SK-N-SH (cell line): ENCODE measurements around the gene AP1M1. TPM values are rescaled to one million over a fixed set of nuclear protein-coding genes. Genes with fewer than 3 reads are reported as not detected.

Experiments used
- CTCF ChIA-PET: fragments of 300-600, 350-600 bp; formaldehyde crosslinking; extraction: SDS; loops from one replicate; lab custom pipeline; 2021; lab: Yijun Ruan, JAX
- POLR2A ChIA-PET: fragments of 350-600 bp; sonication (Branson Sonifier 250); formaldehyde crosslinking; extraction: SDS; loops from one replicate; lab custom pipeline; 2020; ENCODE audit warnings: antibody characterized with exemption, inconsistent platforms; lab: Yijun Ruan, JAX
- DNase-seq: peaks from one replicate; pipeline ENCODE4 v3.0.0; 2012
- H2AFZ ChIP-seq: fragments of 200-600 bp; sonication (generic); 2 replicates; pipeline ENCODE4 v1.8.1; 2016; ENCODE audit warnings: antibody characterized with exemption, mild to moderate bottlenecking, low read depth
- H3F3A ChIP-seq: fragments of 200-600 bp; sonication (generic); replicated peaks from 2 replicates; pipeline ENCODE3; 2016; ENCODE audit warnings: antibody characterized with exemption, mild to moderate bottlenecking; ENCODE audit not compliant: insufficient read depth
- H3K27ac ChIP-seq, 2 experiments: fragments of 200-500 bp in 1 of 2; fragments of 200-600 bp in 1 of 2; sonication (Bioruptor generic) in 1 of 2; sonication (generic), shearing (Covaris generic) in 1 of 2; 2 replicates each; pipeline versions ENCODE4 v1.5.1 to v1.6.1; 2014 to 2016; ENCODE audit warnings: low read depth in 2 of 2, inconsistent platforms in 1 of 2, low read length in 1 of 2, mild to moderate bottlenecking in 1 of 2, mixed read lengths in 1 of 2
- H3K27me3 ChIP-seq: fragments of 200-600 bp; sonication (generic), shearing (Covaris generic); 2 replicates; pipeline ENCODE4 v1.6.1; 2016; ENCODE audit warnings: mixed run types; ENCODE audit not compliant: insufficient read depth
- H3K36me3 ChIP-seq, 2 experiments: fragments of 200-500 bp in 1 of 2; fragments of 200-600 bp in 1 of 2; sonication (Bioruptor generic) in 1 of 2; sonication (generic) in 1 of 2; replicated peaks in 1 of 2; 2 replicates each; pipeline versions ENCODE3 to v1.5.1; 2014 to 2016; ENCODE audit warnings: low read length in 1 of 2, mild to moderate bottlenecking in 1 of 2; ENCODE audit not compliant: insufficient read depth in 2 of 2, control insufficient read depth in 1 of 2
- H3K4me1 ChIP-seq, 2 experiments: fragments of 200-500 bp in 1 of 2; fragments of 200-600 bp in 1 of 2; sonication (Bioruptor generic) in 1 of 2; sonication (generic), shearing (Covaris generic) in 1 of 2; 2 replicates each; pipeline versions ENCODE4 v1.5.1 to v1.6.1; 2014 to 2016; ENCODE audit warnings: low read depth in 1 of 2, low read length in 1 of 2, mixed run types in 1 of 2; ENCODE audit not compliant: insufficient read depth in 2 of 2, control insufficient read depth in 1 of 2
- H3K4me2 ChIP-seq: fragments of 200-600 bp; sonication (generic), shearing (Covaris generic); 2 replicates; pipeline ENCODE4 v1.6.1; 2017; ENCODE audit warnings: mixed run types
- H3K4me3 ChIP-seq, 2 experiments: fragments of 200-500 bp in 1 of 2; fragments of 200-600 bp in 1 of 2; sonication (Bioruptor generic) in 1 of 2; sonication (generic), shearing (Covaris generic) in 1 of 2; 2 replicates each; pipeline versions ENCODE4 v1.5.1 to v1.8.1; 2014 to 2016; ENCODE audit warnings: low read depth in 2 of 2, inconsistent platforms in 1 of 2, low read length in 1 of 2, mild to moderate bottlenecking in 1 of 2, mixed read lengths in 1 of 2, moderate library complexity in 1 of 2
- H3K79me2 ChIP-seq: fragments of 200-600 bp; sonication (generic); 2 replicates; pipeline ENCODE4 v1.8.1; 2017; ENCODE audit warnings: mild to moderate bottlenecking; ENCODE audit not compliant: insufficient read depth
- H3K9ac ChIP-seq: fragments of 200-600 bp; sonication (generic); 2 replicates; pipeline ENCODE4 v1.6.1; 2017; ENCODE audit warnings: mixed run types
- H3K9me2 ChIP-seq: fragments of 200-600 bp; sonication (generic); 2 replicates; pipeline ENCODE4 v1.6.1; 2017; ENCODE audit warnings: mixed run types
- H3K9me3 ChIP-seq: fragments of 200-600 bp; sonication (generic); 2 replicates; pipeline ENCODE4 v1.6.1; 2017; ENCODE audit warnings: mixed run types, mild to moderate bottlenecking, moderate library complexity
- H4K20me1 ChIP-seq: fragments of 200-600 bp; sonication (generic); 2 replicates; pipeline ENCODE4 v1.6.1; 2017; ENCODE audit warnings: mild to moderate bottlenecking, mixed run types; ENCODE audit not compliant: insufficient read depth
- CHD2 ChIP-seq: fragments of 150-350 bp; IDR thresholded peaks from 2 replicates; pipeline ENCODE4 v1.6.1; 2018; ENCODE audit warnings: low read length; ENCODE audit not compliant: partially characterized antibody
- EP300 ChIP-seq, 2 experiments: IDR thresholded peaks; 2 replicates each; pipeline versions ENCODE4 v1.4.0 to v1.6.1; 2012; ENCODE audit warnings: borderline replicate concordance in 1 of 2, low read depth in 1 of 2, low read length in 1 of 2
- EZH2phosphoT487 ChIP-seq: fragments of 200-600 bp; sonication (generic); IDR thresholded peaks from 2 replicates; pipeline ENCODE4 v1.6.1; 2017; ENCODE audit warnings: low read depth, mixed run types, mild to moderate bottlenecking, antibody characterized with exemption, moderate library complexity, borderline replicate concordance
- FOXM1 ChIP-seq: IDR thresholded peaks from 2 replicates; pipeline ENCODE4 v1.4.0; 2012; ENCODE audit warnings: low read depth, mild to moderate bottlenecking
- JUND ChIP-seq: IDR thresholded peaks from 2 replicates; pipeline ENCODE4 v1.4.0; 2012
- MEF2A ChIP-seq: IDR thresholded peaks from 2 replicates; pipeline ENCODE4 v1.4.0; 2012; ENCODE audit warnings: low read depth, borderline replicate concordance
- NFIC ChIP-seq: IDR thresholded peaks from 2 replicates; pipeline ENCODE4 v1.4.0; 2012; ENCODE audit warnings: borderline replicate concordance
- POLR2AphosphoS5 ChIP-seq: IDR thresholded peaks from 2 replicates; pipeline ENCODE4 v1.6.1; 2012; ENCODE audit warnings: low read depth, low read length
- RCOR1 ChIP-seq: fragments of 150-350 bp; IDR thresholded peaks from 2 replicates; pipeline ENCODE4 v1.6.1; 2017; ENCODE audit warnings: antibody characterized with exemption, low read length
- RXRA ChIP-seq: IDR thresholded peaks from 2 replicates; pipeline ENCODE4 v1.4.0; 2012; ENCODE audit warnings: low read depth, mild to moderate bottlenecking, borderline replicate concordance
- SIN3A ChIP-seq: IDR thresholded peaks from 2 replicates; pipeline ENCODE4 v1.6.1; 2012; ENCODE audit warnings: low read depth, mild to moderate bottlenecking, low read length, moderate library complexity, borderline replicate concordance
- SMC3 ChIP-seq: IDR thresholded peaks from 2 replicates; pipeline ENCODE4 v1.6.1; 2012; ENCODE audit warnings: low read depth, low read length, improper control_type of control experiment
- TEAD4 ChIP-seq: IDR thresholded peaks from 2 replicates; pipeline ENCODE4 v1.4.0; 2012; ENCODE audit warnings: mild to moderate bottlenecking, borderline replicate concordance; ENCODE audit not compliant: insufficient read depth
- YY1 ChIP-seq: IDR thresholded peaks from 2 replicates; pipeline ENCODE4 v1.4.0; 2012; ENCODE audit warnings: low read depth, mild to moderate bottlenecking
- WGBS: methylation state at CpG from one replicate; pipeline ENCODE4 v1.1.6; 2017; ENCODE audit warnings: low lambda C conversion rate; 5-methylcytosine and 5-hydroxymethylcytosine counted together
- polyA plus RNA-seq, 3 experiments: library from polyadenylated mRNA; depleted of rRNA; stranded (reverse); fragments of >200 nt; gene quantifications; 2 replicates each; pipeline ENCODE4 v1.2.3, GENCODE V29; 2012
- TF ChIP-seq, protein P1 (sequence below): IDR thresholded peaks from 2 replicates; pipeline ENCODE4 v1.4.0; 2012; ENCODE audit warnings: low read depth, borderline replicate concordance
- TF ChIP-seq, protein P2 (sequence below): IDR thresholded peaks from 2 replicates; pipeline ENCODE4 v1.4.0; 2012; ENCODE audit warnings: low read depth, borderline replicate concordance
- TF ChIP-seq, protein P3 (sequence below): fragments of 150-350 bp; IDR thresholded peaks from 2 replicates; pipeline ENCODE4 v1.6.1; 2016; ENCODE audit warnings: mild to moderate bottlenecking, low read depth, low read length
- TF ChIP-seq, protein P4 (sequence below): IDR thresholded peaks from 2 replicates; pipeline ENCODE4 v1.4.0; 2012; ENCODE audit warnings: low read depth
- TF ChIP-seq, protein P5 (sequence below): fragments of 200-600 bp; sonication (generic); IDR thresholded peaks from 2 replicates; pipeline ENCODE4 v1.6.1; 2017; ENCODE audit warnings: antibody characterized with exemption, mild to moderate bottlenecking, moderate library complexity

The AP1M1 gene
- polyA plus RNA-seq, 1 of the 3 experiments (the other 2 are of a cell fraction): 133 TPM

GRCh38 chr19:16168465-16169081, 29.1 kb upstream of the AP1M1 start:
- H2AFZ ChIP-seq: 0 out of 2 replicates have a peak overlapping the region, but pooled peaks have one; percentile 6
- no peaks in the 10 kb centered on the region for H3K9me2 ChIP-seq
- H4K20me1 ChIP-seq: no peaks in the 10 kb centered on the region
- ChIA-PET CTCF (no interaction called here), POLR2A (no interaction called here)
- WGBS: 20% methylated on average over 2 of the region's 2 CpGs
- H3K4me1 ChIP-seq: no peaks in the 10 kb centered on the region
- no peak for TF ChIP-seq RCOR1
- TF ChIP-seq, protein P1, sequence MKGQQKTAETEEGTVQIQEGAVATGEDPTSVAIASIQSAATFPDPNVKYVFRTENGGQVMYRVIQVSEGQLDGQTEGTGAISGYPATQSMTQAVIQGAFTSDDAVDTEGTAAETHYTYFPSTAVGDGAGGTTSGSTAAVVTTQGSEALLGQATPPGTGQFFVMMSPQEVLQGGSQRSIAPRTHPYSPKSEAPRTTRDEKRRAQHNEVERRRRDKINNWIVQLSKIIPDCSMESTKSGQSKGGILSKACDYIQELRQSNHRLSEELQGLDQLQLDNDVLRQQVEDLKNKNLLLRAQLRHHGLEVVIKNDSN: peak; percentile 64; the same call in 1 of the 2 replicates
- H3K27me3 ChIP-seq: no peaks in the 10 kb centered on the region
- no peaks in the 10 kb centered on the region for H3K9me3 ChIP-seq
- H3K4me3 ChIP-seq: no peak overlapping the region
- no peaks in the 10 kb centered on the region for H3K79me2 ChIP-seq
- no peak for DNase-seq
- H3K27ac ChIP-seq: no peak overlapping the region
- H3K36me3 ChIP-seq: no peaks in the 10 kb centered on the region
- no peak overlapping the region for H3K4me2 ChIP-seq
- H3K9ac ChIP-seq: no peak overlapping the region
- no peaks in the 10 kb centered on the region for H3F3A ChIP-seq

DNA sequence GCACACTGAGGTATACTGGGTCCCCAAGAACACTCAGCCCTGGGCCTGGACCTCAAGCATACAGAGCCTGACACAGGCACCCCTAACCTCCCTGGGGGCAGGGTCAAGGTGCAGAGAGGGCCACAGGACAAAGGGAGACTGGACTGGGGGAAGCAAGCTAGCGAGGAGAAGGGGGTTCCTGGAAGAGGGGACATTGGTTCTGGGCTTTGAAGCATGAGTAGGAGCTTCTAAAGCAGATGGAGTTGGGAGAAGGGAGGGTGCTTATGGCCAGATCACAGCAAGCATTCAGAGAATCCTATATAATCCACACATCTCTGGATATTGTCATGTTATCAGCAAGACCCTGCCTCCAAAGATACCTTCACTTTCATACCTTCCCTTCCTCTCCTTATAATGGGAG, 27.6 kb upstream of the AP1M1 start:
- H3F3A ChIP-seq: no peaks in the 10 kb centered on the region
- no peak overlapping the region for H3K27ac ChIP-seq
- CTCF ChIA-PET: interaction anchor here (0.9 to 2.8 kb wide), 3 partner anchors 10 to 129 kb away, joined by 3 to 14 read pairs (median 4); no protein-coding TSS in a partner anchor
- no peaks in the 10 kb centered on the region for H3K79me2 ChIP-seq
- no peak overlapping the region for H2AFZ ChIP-seq
- H4K20me1 ChIP-seq: no peaks in the 10 kb centered on the region
- H3K36me3 ChIP-seq: no peaks in the 10 kb centered on the region
- H3K4me3 ChIP-seq: no peak overlapping the region
- no peak overlapping the region for H3K9ac ChIP-seq
- no peak for DNase-seq
- POLR2A ChIA-PET: no interaction called here
- H3K9me2 ChIP-seq: no peaks in the 10 kb centered on the region
- TF ChIP-seq, protein P2, sequence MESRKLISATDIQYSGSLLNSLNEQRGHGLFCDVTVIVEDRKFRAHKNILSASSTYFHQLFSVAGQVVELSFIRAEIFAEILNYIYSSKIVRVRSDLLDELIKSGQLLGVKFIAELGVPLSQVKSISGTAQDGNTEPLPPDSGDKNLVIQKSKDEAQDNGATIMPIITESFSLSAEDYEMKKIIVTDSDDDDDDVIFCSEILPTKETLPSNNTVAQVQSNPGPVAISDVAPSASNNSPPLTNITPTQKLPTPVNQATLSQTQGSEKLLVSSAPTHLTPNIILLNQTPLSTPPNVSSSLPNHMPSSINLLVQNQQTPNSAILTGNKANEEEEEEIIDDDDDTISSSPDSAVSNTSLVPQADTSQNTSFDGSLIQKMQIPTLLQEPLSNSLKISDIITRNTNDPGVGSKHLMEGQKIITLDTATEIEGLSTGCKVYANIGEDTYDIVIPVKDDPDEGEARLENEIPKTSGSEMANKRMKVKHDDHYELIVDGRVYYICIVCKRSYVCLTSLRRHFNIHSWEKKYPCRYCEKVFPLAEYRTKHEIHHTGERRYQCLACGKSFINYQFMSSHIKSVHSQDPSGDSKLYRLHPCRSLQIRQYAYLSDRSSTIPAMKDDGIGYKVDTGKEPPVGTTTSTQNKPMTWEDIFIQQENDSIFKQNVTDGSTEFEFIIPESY: no peak
- no peak for TF ChIP-seq EZH2phosphoT487
- no peak for TF ChIP-seq JUND
- TF ChIP-seq, protein P1: no peak
- no peak for TF ChIP-seq YY1
- no peak for TF ChIP-seq FOXM1
- TF ChIP-seq TEAD4: no peak
- no peak for TF ChIP-seq NFIC
- TF ChIP-seq SIN3A: no peak
- TF ChIP-seq EP300 (IDR thresholded peaks at IDR 0.05; ENCODE audit: borderline replicate concordance in 1 of 2, low read depth in 1 of 2, low read length in 1 of 2): no peak
- TF ChIP-seq POLR2AphosphoS5: no peak
- TF ChIP-seq SMC3: no peak
- TF ChIP-seq, protein P3, sequence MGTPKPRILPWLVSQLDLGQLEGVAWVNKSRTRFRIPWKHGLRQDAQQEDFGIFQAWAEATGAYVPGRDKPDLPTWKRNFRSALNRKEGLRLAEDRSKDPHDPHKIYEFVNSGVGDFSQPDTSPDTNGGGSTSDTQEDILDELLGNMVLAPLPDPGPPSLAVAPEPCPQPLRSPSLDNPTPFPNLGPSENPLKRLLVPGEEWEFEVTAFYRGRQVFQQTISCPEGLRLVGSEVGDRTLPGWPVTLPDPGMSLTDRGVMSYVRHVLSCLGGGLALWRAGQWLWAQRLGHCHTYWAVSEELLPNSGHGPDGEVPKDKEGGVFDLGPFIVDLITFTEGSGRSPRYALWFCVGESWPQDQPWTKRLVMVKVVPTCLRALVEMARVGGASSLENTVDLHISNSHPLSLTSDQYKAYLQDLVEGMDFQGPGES: no peak
- no peak for TF ChIP-seq MEF2A
- TF ChIP-seq RXRA: no peak
- TF ChIP-seq, protein P4, sequence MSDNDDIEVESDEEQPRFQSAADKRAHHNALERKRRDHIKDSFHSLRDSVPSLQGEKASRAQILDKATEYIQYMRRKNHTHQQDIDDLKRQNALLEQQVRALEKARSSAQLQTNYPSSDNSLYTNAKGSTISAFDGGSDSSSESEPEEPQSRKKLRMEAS: no peak
- no peak for TF ChIP-seq RCOR1
- no peak for TF ChIP-seq CHD2
- TF ChIP-seq, protein P5, sequence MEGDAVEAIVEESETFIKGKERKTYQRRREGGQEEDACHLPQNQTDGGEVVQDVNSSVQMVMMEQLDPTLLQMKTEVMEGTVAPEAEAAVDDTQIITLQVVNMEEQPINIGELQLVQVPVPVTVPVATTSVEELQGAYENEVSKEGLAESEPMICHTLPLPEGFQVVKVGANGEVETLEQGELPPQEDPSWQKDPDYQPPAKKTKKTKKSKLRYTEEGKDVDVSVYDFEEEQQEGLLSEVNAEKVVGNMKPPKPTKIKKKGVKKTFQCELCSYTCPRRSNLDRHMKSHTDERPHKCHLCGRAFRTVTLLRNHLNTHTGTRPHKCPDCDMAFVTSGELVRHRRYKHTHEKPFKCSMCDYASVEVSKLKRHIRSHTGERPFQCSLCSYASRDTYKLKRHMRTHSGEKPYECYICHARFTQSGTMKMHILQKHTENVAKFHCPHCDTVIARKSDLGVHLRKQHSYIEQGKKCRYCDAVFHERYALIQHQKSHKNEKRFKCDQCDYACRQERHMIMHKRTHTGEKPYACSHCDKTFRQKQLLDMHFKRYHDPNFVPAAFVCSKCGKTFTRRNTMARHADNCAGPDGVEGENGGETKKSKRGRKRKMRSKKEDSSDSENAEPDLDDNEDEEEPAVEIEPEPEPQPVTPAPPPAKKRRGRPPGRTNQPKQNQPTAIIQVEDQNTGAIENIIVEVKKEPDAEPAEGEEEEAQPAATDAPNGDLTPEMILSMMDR: no peak
- H3K4me1 ChIP-seq: no peaks in the 10 kb centered on the region
- no peaks in the 10 kb centered on the region for H3K9me3 ChIP-seq
- H3K4me2 ChIP-seq: no peak overlapping the region
- WGBS: 6% methylated on average over 1 of the region's 1 CpG
- no peaks in the 10 kb centered on the region; the same call in 1 of the 2 replicates for H3K27me3 ChIP-seq
